ENCODE measurements around the gene PNKD.
A peak's percentile ranks its signal among the peaks of the same experiment; 100 is the strongest.

The PNKD gene

DNA sequence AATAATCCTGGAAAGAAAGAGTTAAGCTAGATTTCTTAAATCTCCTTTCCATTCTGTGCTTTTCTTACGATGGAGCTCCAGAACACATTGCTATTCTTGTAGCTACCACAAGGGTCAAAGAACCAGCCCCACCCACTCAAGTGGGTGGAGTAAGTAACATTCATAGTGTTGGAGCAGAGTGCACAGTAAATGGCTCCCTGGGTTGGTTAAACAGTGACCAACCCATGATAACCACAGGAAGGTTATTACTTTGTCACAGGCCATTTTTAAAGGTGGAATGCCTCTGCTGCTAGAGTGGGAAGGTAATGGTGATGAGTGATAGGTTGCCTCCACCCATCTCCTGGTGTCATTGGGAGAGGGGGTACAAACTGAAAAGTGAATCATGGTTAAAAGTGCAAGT, 39.4 kb upstream of the PNKD start:
- FAIRE-seq (peak; percentile 80), DNase-seq (ENCODE audit: insufficient read length, low spot score) (no peak)
- no peak for TF ChIP-seq POLR2AphosphoS5 (IDR thresholded peaks at IDR 0.05; ENCODE audit: low read depth, low read length)
- no peak for TF ChIP-seq TAF1 (IDR thresholded peaks at IDR 0.05; ENCODE audit: low read depth, low read length)
- no peak for TF ChIP-seq SPI1 (IDR thresholded peaks at IDR 0.05; ENCODE audit: low read depth, low read length)
- TF ChIP-seq POLR2A (IDR thresholded peaks at IDR 0.05; ENCODE audit: low read depth, low read length) = no peak
- TF ChIP-seq PAX5 (IDR thresholded peaks at IDR 0.05; ENCODE audit: insufficient read depth, low read length, severe bottlenecking) = no peak
- no peak for TF ChIP-seq POU2F2 (IDR thresholded peaks at IDR 0.05; ENCODE audit: low read depth, low read length)

DNA sequence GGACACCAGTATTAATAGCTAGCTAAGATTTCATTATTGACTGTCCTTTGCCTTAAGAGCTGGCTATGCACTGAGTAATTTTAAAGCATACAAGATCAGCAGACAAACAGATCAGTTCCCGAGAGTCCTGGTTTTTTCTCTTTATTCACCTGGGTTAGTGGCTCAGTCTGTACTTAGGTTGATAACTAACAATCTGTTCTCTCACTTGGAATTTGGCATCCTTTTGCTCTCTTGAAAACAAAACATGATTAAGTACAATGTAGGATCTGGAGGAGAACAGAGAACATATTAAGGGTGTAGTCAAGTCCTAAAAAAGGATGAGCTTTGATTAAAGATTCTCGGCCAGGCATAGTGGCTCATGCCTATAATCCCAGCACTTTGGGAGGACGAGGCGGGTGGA, 36.8 kb upstream of the PNKD start:
- FAIRE-seq (no peak), DNase-seq (ENCODE audit: insufficient read length, low spot score) (no peak)
- TF ChIP-seq POU2F2 (IDR thresholded peaks at IDR 0.05; ENCODE audit: low read depth, low read length) = no peak
- TF ChIP-seq POLR2AphosphoS5 (IDR thresholded peaks at IDR 0.05; ENCODE audit: low read depth, low read length) = no peak
- TF ChIP-seq SPI1 (IDR thresholded peaks at IDR 0.05; ENCODE audit: low read depth, low read length) = no peak
- no peak for TF ChIP-seq POLR2A (IDR thresholded peaks at IDR 0.05; ENCODE audit: low read depth, low read length)
- TF ChIP-seq PAX5 (IDR thresholded peaks at IDR 0.05; ENCODE audit: insufficient read depth, low read length, severe bottlenecking) = no peak
- TF ChIP-seq TAF1 (IDR thresholded peaks at IDR 0.05; ENCODE audit: low read depth, low read length) = no peak

DNA sequence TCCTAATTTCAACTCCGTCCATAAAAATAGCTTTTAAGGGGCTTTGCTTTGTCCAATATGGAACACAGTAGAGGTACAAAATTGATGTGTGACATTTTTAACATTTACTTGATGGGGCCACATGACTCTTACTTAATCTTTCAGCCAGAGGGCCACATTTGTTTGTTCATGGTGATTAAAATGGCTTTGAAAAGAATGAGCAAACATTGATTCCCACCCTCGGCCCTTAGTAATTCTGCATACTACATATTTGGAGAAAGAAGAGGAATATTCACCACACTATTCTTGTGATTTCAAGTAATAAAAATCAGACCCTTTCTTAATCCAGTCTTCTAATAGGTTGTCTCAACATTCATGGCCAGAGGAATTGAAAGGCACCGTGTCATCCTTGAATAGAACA, 35.8 kb upstream of the PNKD start:
- no peak for FAIRE-seq
- TF ChIP-seq SPI1 (IDR thresholded peaks at IDR 0.05; ENCODE audit: low read depth, low read length) (no peak), POLR2A (IDR thresholded peaks at IDR 0.05; ENCODE audit: low read depth, low read length) (no peak), POU2F2 (IDR thresholded peaks at IDR 0.05; ENCODE audit: low read depth, low read length) (no peak), POLR2AphosphoS5 (IDR thresholded peaks at IDR 0.05; ENCODE audit: low read depth, low read length) (no peak), TAF1 (IDR thresholded peaks at IDR 0.05; ENCODE audit: low read depth, low read length) (no peak), PAX5 (IDR thresholded peaks at IDR 0.05; ENCODE audit: insufficient read depth, low read length, severe bottlenecking) (no peak)
- DNase-seq (ENCODE audit: insufficient read length, low spot score) = no peak

DNA sequence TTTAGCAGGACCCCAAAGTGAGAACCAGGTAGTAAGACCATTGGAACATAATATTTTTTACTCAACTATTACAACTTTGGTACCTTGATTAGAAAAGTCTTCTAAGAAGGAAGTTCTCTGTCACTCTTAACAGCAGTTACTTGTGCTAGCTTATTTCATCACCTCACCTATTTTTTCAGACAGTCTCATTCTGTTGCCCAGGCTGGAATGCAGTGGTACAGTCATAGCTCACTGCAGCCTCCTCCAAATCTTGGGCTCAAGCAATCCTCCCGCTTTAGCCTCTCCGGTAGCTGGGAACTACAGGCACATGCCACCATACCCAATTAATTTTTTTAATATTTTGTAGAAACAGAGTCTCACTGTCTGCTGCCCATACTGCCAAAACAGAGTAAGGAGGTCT, 35.3 kb upstream of the PNKD start:
- DNase-seq (ENCODE audit: insufficient read length, low spot score) (no peak), FAIRE-seq (no peak)
- TF ChIP-seq POU2F2 (IDR thresholded peaks at IDR 0.05; ENCODE audit: low read depth, low read length) (no peak), POLR2AphosphoS5 (IDR thresholded peaks at IDR 0.05; ENCODE audit: low read depth, low read length) (no peak), TAF1 (IDR thresholded peaks at IDR 0.05; ENCODE audit: low read depth, low read length) (no peak), SPI1 (IDR thresholded peaks at IDR 0.05; ENCODE audit: low read depth, low read length) (no peak), PAX5 (IDR thresholded peaks at IDR 0.05; ENCODE audit: insufficient read depth, low read length, severe bottlenecking) (no peak), POLR2A (IDR thresholded peaks at IDR 0.05; ENCODE audit: low read depth, low read length) (no peak)

DNA sequence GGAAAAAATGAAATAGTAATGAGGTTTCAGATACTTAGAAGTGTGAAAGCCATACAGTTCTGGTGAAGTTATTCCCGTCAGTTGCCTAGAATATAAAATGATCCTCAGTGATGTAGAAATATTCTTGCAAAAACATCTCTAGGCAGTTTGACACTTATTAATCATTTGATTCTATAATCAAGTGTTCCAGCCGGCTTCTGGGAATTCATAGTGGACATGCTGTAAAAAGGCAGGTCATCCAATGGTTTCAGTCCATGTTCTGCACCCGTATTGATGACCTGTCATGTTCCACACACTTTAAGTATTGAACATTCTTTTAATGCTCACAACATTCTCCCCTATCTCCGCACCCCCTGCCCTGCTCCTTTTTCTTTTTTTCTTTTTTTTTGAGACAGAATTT, 33.5 kb upstream of the PNKD start:
- FAIRE-seq (no peak), DNase-seq (ENCODE audit: insufficient read length, low spot score) (no peak)
- TF ChIP-seq SPI1 (IDR thresholded peaks at IDR 0.05; ENCODE audit: low read depth, low read length) (no peak), POLR2AphosphoS5 (IDR thresholded peaks at IDR 0.05; ENCODE audit: low read depth, low read length) (no peak), TAF1 (IDR thresholded peaks at IDR 0.05; ENCODE audit: low read depth, low read length) (no peak), PAX5 (IDR thresholded peaks at IDR 0.05; ENCODE audit: insufficient read depth, low read length, severe bottlenecking) (no peak), POLR2A (IDR thresholded peaks at IDR 0.05; ENCODE audit: low read depth, low read length) (no peak), POU2F2 (IDR thresholded peaks at IDR 0.05; ENCODE audit: low read depth, low read length) (no peak)

DNA sequence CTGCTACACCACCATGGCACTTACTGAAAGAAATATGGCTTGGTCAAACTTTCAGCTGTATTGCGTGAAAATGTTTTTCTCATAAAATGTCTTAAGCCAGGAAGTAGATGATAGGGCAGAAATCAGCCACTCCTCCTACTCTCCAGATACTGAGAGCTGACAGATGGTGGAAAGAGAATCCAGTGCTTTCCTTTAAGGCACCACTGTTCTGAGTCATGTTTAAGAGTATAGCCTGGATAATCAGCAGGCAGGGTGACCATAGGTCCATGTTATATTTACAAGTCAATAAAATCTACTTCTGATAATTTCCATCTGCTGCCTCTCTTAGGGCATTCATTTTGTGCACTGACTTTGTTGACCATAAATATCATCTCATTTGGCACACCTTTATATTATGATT, 31.4 kb upstream of the PNKD start:
- FAIRE-seq (no peak), DNase-seq (ENCODE audit: insufficient read length, low spot score) (no peak)

DNA sequence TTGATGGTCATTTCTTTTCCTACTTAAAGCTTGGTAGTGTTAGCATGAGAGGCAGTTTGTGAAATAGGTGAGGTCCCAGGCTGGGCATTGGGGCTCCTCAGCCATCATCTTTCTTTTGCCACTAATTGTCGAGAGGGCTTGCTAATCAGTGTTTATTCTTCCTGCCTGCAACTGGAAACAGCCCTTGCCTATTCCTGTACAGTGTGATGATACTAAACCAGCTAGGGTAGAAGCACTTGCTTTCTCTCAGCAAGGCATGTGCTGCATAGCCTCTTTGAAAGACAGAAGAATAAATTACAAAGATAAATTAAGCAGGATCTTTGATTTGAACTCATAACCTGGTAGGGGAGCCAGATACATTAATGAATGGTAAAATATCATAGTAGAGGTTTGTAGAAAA, 26.1 kb upstream of the PNKD start:
- TF ChIP-seq PAX5 (IDR thresholded peaks at IDR 0.05; ENCODE audit: insufficient read depth, low read length, severe bottlenecking) = no peak
- no peak for TF ChIP-seq POLR2AphosphoS5 (IDR thresholded peaks at IDR 0.05; ENCODE audit: low read depth, low read length)
- TF ChIP-seq POU2F2 (IDR thresholded peaks at IDR 0.05; ENCODE audit: low read depth, low read length) = no peak
- no peak for TF ChIP-seq TAF1 (IDR thresholded peaks at IDR 0.05; ENCODE audit: low read depth, low read length)
- no peak for TF ChIP-seq SPI1 (IDR thresholded peaks at IDR 0.05; ENCODE audit: low read depth, low read length)
- no peak; the same call in 1 of the 2 replicates for TF ChIP-seq POLR2A (IDR thresholded peaks at IDR 0.05; ENCODE audit: low read depth, low read length)
- FAIRE-seq (no peak), DNase-seq (ENCODE audit: insufficient read length, low spot score) (no peak)

More for the DNA sequence above, 31.4 kb upstream of the PNKD start:
- TF ChIP-seq POLR2AphosphoS5 (IDR thresholded peaks at IDR 0.05; ENCODE audit: low read depth, low read length) = no peak
- no peak for TF ChIP-seq TAF1 (IDR thresholded peaks at IDR 0.05; ENCODE audit: low read depth, low read length)
- no peak for TF ChIP-seq PAX5 (IDR thresholded peaks at IDR 0.05; ENCODE audit: insufficient read depth, low read length, severe bottlenecking)
- no peak for TF ChIP-seq SPI1 (IDR thresholded peaks at IDR 0.05; ENCODE audit: low read depth, low read length)
- TF ChIP-seq POLR2A (IDR thresholded peaks at IDR 0.05; ENCODE audit: low read depth, low read length) = no peak
- no peak for TF ChIP-seq POU2F2 (IDR thresholded peaks at IDR 0.05; ENCODE audit: low read depth, low read length)

DNA sequence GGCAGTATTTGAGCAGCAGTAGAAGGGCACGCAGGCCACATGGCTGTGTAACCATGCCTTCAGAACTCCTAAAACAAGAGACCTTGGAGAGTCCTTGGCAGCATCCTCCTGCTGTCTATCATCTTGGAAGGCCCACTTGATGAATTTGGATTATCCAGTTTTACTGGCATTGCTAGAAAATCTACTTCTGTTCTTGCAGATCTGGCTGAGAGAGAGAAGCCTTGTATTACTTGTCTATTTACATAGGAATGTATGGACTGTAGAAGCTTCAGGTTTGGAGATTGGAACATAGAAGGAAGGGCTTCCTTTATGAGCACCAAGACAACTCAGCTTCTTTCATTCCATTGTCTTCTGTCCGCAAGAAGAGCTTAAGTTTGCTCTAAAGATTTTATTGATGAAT, 25.7 kb upstream of the PNKD start:
- FAIRE-seq (no peak), DNase-seq (ENCODE audit: insufficient read length, low spot score) (no peak)
- no peak for TF ChIP-seq POLR2A (IDR thresholded peaks at IDR 0.05; ENCODE audit: low read depth, low read length)
- TF ChIP-seq POLR2AphosphoS5 (IDR thresholded peaks at IDR 0.05; ENCODE audit: low read depth, low read length) = no peak
- TF ChIP-seq POU2F2 (IDR thresholded peaks at IDR 0.05; ENCODE audit: low read depth, low read length) = no peak
- no peak for TF ChIP-seq TAF1 (IDR thresholded peaks at IDR 0.05; ENCODE audit: low read depth, low read length)
- no peak for TF ChIP-seq PAX5 (IDR thresholded peaks at IDR 0.05; ENCODE audit: insufficient read depth, low read length, severe bottlenecking)

DNA sequence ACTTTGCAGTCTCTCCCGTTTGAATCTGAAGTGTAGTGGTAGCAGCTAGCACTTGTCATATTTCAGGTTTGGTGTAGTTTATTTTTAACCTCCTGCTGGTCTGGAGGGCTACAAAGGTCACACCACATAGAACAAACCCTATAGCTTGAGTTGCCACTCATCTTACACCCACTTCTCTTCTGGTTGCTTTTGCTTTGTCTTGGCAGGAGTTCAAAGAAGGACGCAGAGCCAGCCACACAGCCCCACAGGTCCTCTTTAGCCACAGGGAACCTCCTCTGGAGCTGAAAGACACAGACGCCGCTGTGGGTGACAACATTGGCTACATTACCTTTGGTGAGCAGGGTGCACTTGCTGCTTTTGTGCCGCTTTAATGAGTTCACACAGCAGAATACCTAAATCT, 25.1 kb upstream of the PNKD start:
- no peak for DNase-seq (ENCODE audit: insufficient read length, low spot score)
- TF ChIP-seq POLR2A (IDR thresholded peaks at IDR 0.05; ENCODE audit: low read depth, low read length) = peak; percentile 22; the same call in 1 of the 2 replicates
- no peak for TF ChIP-seq PAX5 (IDR thresholded peaks at IDR 0.05; ENCODE audit: insufficient read depth, low read length, severe bottlenecking)
- no peak for TF ChIP-seq POU2F2 (IDR thresholded peaks at IDR 0.05; ENCODE audit: low read depth, low read length)
- no peak for TF ChIP-seq SPI1 (IDR thresholded peaks at IDR 0.05; ENCODE audit: low read depth, low read length)
- FAIRE-seq = no peak

DNA sequence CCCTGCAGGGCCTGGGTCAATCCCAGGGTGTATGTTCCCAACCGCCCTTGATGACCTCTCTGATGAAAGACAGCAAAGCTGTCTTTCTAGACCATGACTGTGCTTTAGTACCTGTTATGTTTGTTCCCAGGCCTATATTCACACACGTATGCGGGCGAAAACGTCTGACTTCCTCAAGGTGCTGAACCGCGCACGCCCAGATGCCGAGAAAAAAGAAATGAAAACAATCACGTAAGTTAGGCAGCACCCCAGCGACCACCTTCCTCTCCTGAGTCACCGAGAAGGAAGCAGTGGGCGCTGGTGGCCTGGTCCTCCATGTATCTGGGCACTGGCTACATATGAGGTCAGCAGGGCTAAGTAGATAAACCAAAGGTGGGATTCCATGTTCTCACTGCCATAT, 20.6 kb upstream of the PNKD start:
- peak; percentile 12; the same call in 1 of the 2 replicates for TF ChIP-seq POLR2A (IDR thresholded peaks at IDR 0.05; ENCODE audit: low read depth, low read length)
- no peak for TF ChIP-seq TAF1 (IDR thresholded peaks at IDR 0.05; ENCODE audit: low read depth, low read length)
- no peak for TF ChIP-seq SPI1 (IDR thresholded peaks at IDR 0.05; ENCODE audit: low read depth, low read length)
- no peak for TF ChIP-seq POLR2AphosphoS5 (IDR thresholded peaks at IDR 0.05; ENCODE audit: low read depth, low read length)
- TF ChIP-seq PAX5 (IDR thresholded peaks at IDR 0.05; ENCODE audit: insufficient read depth, low read length, severe bottlenecking) = no peak
- TF ChIP-seq POU2F2 (IDR thresholded peaks at IDR 0.05; ENCODE audit: low read depth, low read length) = no peak
- no peak for DNase-seq (ENCODE audit: insufficient read length, low spot score)
- FAIRE-seq = no peak

Measured in GM12891 (cell line).